H9 (cell line): ENCODE measurements around the gene PPP1R16B. TPM values are rescaled to one million over a fixed set of nuclear protein-coding genes. Genes with fewer than 3 reads are reported as not detected.
A peak's percentile ranks its signal among the peaks of the same experiment; 100 is the strongest.

Experiments
- DNase-seq: peaks from one replicate; pipeline ENCODE4 v3.0.0-alpha.2; 2017
- H2AFZ ChIP-seq: one replicate; pipeline ENCODE4 v1.6.1; 2013; ENCODE audit warnings: mild to moderate bottlenecking, low read length, control low read depth, moderate library complexity
- H2AK5ac ChIP-seq: 2 replicates; pipeline ENCODE4 v1.6.1; 2013; ENCODE audit warnings: low read length, control low read depth, mixed read lengths; ENCODE audit not compliant: insufficient read length
- H2BK120ac ChIP-seq: one replicate; pipeline ENCODE4 v1.6.1; 2013; ENCODE audit warnings: low read depth, mild to moderate bottlenecking, low read length, control low read depth, inconsistent platforms; ENCODE audit not compliant: poor library complexity, severe bottlenecking
- H2BK12ac ChIP-seq: 2 replicates; pipeline ENCODE4 v1.6.1; 2013; ENCODE audit warnings: low read length, control low read depth, mixed read lengths, low read depth; ENCODE audit not compliant: insufficient read length
- H2BK15ac ChIP-seq: 2 replicates; pipeline ENCODE4 v1.6.1; 2013; ENCODE audit warnings: low read depth, low read length, control low read depth
- H2BK20ac ChIP-seq: one replicate; pipeline ENCODE4 v1.6.1; 2013; ENCODE audit warnings: low read depth, mild to moderate bottlenecking, low read length, control low read depth, inconsistent platforms; ENCODE audit not compliant: poor library complexity, severe bottlenecking
- H2BK5ac ChIP-seq: 2 replicates; pipeline ENCODE4 v1.6.1; 2013; ENCODE audit warnings: low read length, control low read depth, mixed read lengths; ENCODE audit not compliant: insufficient read length
- H3K14ac ChIP-seq: 2 replicates; pipeline ENCODE4 v1.6.1; 2013; ENCODE audit warnings: low read length, control low read depth; ENCODE audit not compliant: insufficient read depth
- H3K18ac ChIP-seq: 2 replicates; pipeline ENCODE4 v1.6.1; 2013; ENCODE audit warnings: low read depth, mild to moderate bottlenecking, mixed read lengths, low read length, control low read depth; ENCODE audit not compliant: insufficient read length
- H3K23ac ChIP-seq: 2 replicates; pipeline ENCODE4 v1.6.1; 2013; ENCODE audit warnings: low read length, control low read depth, mixed read lengths, low read depth; ENCODE audit not compliant: insufficient read length
- H3K23me2 ChIP-seq: 2 replicates; pipeline ENCODE4 v1.6.1; 2013; ENCODE audit warnings: low read depth, mild to moderate bottlenecking, mixed read lengths, low read length, control low read depth; ENCODE audit not compliant: insufficient read length, poor library complexity, severe bottlenecking
- H3K27ac ChIP-seq: 2 replicates; pipeline ENCODE4 v1.5.1; 2013; ENCODE audit warnings: low read length, control low read depth, mixed read lengths, low read depth; ENCODE audit not compliant: insufficient read length
- H3K27me3 ChIP-seq: 2 replicates; pipeline ENCODE4 v1.6.1; 2013; ENCODE audit warnings: low read length, control low read depth, inconsistent platforms; ENCODE audit not compliant: insufficient read depth
- H3K4ac ChIP-seq: 2 replicates; pipeline ENCODE4 v1.6.1; 2013; ENCODE audit warnings: low read depth, mild to moderate bottlenecking, control low read depth, inconsistent platforms, low read length, moderate library complexity
- H3K4me1 ChIP-seq: 2 replicates; pipeline ENCODE4 v1.6.1; 2013; ENCODE audit warnings: low read length, control low read depth, inconsistent platforms; ENCODE audit not compliant: insufficient read depth
- H3K4me2 ChIP-seq: 2 replicates; pipeline ENCODE4 v1.6.1; 2013; ENCODE audit warnings: low read length, control low read depth, mixed read lengths; ENCODE audit not compliant: insufficient read length, insufficient read depth
- H3K56ac ChIP-seq: 2 replicates; pipeline ENCODE4 v1.6.1; 2013; ENCODE audit warnings: low read depth, mild to moderate bottlenecking, mixed read lengths, low read length, control low read depth; ENCODE audit not compliant: insufficient read length
- H3K79me1 ChIP-seq: 2 replicates; pipeline ENCODE4 v1.6.1; 2013; ENCODE audit warnings: low read depth, mild to moderate bottlenecking, moderate library complexity, low read length, control low read depth, inconsistent platforms; ENCODE audit not compliant: insufficient read depth, poor library complexity, severe bottlenecking
- H3K79me2 ChIP-seq: 2 replicates; pipeline ENCODE4 v1.6.1; 2013; ENCODE audit warnings: low read length, control low read depth, inconsistent platforms; ENCODE audit not compliant: insufficient read depth
- H3K9ac ChIP-seq: 2 replicates; pipeline ENCODE4 v1.6.1; 2013; ENCODE audit warnings: low read length, control low read depth, mixed read lengths; ENCODE audit not compliant: insufficient read length; ENCODE audit errors: extremely low read depth
- H3K9me3 ChIP-seq: one replicate; pipeline ENCODE4 v1.6.1; 2013; ENCODE audit warnings: low read depth, low read length, inconsistent platforms; ENCODE audit not compliant: control insufficient read depth
- H3T11ph ChIP-seq: one replicate; pipeline ENCODE4 v1.6.1; 2013; ENCODE audit warnings: mild to moderate bottlenecking, low read length, control low read depth, inconsistent platforms
- H4K20me1 ChIP-seq: one replicate; pipeline ENCODE4 v1.6.1; 2013; ENCODE audit not compliant: control insufficient read depth, insufficient read length, insufficient read depth
- H4K5ac ChIP-seq: 2 replicates; pipeline ENCODE4 v1.6.1; 2013; ENCODE audit warnings: low read depth, mild to moderate bottlenecking, mixed read lengths, low read length, control low read depth; ENCODE audit not compliant: insufficient read length
- H4K8ac ChIP-seq: replicated peaks from 2 replicates; pipeline ENCODE4 v1.6.1; 2013; ENCODE audit warnings: low read length, control low read depth, mixed read lengths, low read depth; ENCODE audit not compliant: insufficient read length
- H4K91ac ChIP-seq: 2 replicates; pipeline ENCODE4 v1.6.1; 2013; ENCODE audit warnings: low read depth, mild to moderate bottlenecking, moderate library complexity, mixed read lengths, low read length, control low read depth; ENCODE audit not compliant: insufficient read length
- H3K27ac Mint-ChIP-seq, 3 experiments: 2 replicates in 2 of 3; 3 replicates in 1 of 3; pipeline ENCODE4 v1.8.0; 2020 to 2021; ENCODE audit warnings: mixed read lengths in 3 of 3, mild to moderate bottlenecking in 1 of 3, moderate library complexity in 1 of 3
- H3K27me3 Mint-ChIP-seq: 2 replicates; pipeline ENCODE4 v1.8.0; 2021; ENCODE audit warnings: low read depth, mild to moderate bottlenecking, moderate library complexity, mixed read lengths
- H3K36me3 Mint-ChIP-seq, 3 experiments: 2 replicates in 2 of 3; 3 replicates in 1 of 3; pipeline ENCODE4 v1.8.0; 2020 to 2021; ENCODE audit warnings: low read depth in 3 of 3, mixed read lengths in 3 of 3; ENCODE audit not compliant: insufficient read depth in 1 of 3
- H3K4me1 Mint-ChIP-seq, 2 experiments: 2 replicates each; pipeline ENCODE4 v1.8.0; 2020; ENCODE audit warnings: mixed read lengths in 2 of 2
- H3K4me3 Mint-ChIP-seq, 2 experiments: 2 replicates in 1 of 2; 3 replicates in 1 of 2; pipeline ENCODE4 v1.8.0; 2020 to 2021; ENCODE audit warnings: mild to moderate bottlenecking in 2 of 2, mixed read lengths in 2 of 2, moderate library complexity in 1 of 2
- H3K9me3 Mint-ChIP-seq, 2 experiments: 2 replicates in 1 of 2; 3 replicates in 1 of 2; pipeline ENCODE4 v1.8.0; 2020; ENCODE audit warnings: mild to moderate bottlenecking in 2 of 2, mixed read lengths in 2 of 2, moderate library complexity in 1 of 2
- CTCF ChIP-seq: fragments of 200-600 bp; sonication (generic); conservative IDR thresholded peaks from 3 replicates; pipeline ENCODE4 v1.8.0; 2021; ENCODE audit warnings: antibody characterized with exemption, mild to moderate bottlenecking
- WGBS: extraction: QIAGEN DNeasy Blood & Tissue Kit; methylation state at CpG from one replicate; pipeline ENCODE4 v1.1.7; 2013; ENCODE audit warnings: missing lambda C conversion rate, low lambda C conversion rate, mixed read lengths; ENCODE audit not compliant: insufficient read length; ENCODE audit errors: extremely low coverage; 5-methylcytosine and 5-hydroxymethylcytosine counted together
- total RNA-seq: library from RNA; stranded (reverse); gene quantifications from 2 replicates; pipeline ENCODE4 v1.2.1, GENCODE V29; 2021

The PPP1R16B gene
- total RNA-seq, 1 experiment from 2014 or later = 8.2 TPM

- no peak overlapping the region for H3K23ac ChIP-seq
- no peak overlapping the region for H3K27ac ChIP-seq
- no peak overlapping the region for H2BK12ac ChIP-seq
- H3K36me3 Mint-ChIP-seq = peaks cover 13 to 29% (median 24%) of the 10 kb centered on the region in 3 experiments
- no peak overlapping the region for H2AFZ ChIP-seq
- H3K56ac ChIP-seq = no peak overlapping the region
- no peak overlapping the region for H3T11ph ChIP-seq
- H3K14ac ChIP-seq = no peak overlapping the region
- no peaks in the 10 kb centered on the region for H3K4me1 ChIP-seq
- no peaks in the 10 kb centered on the region for H3K4me1 Mint-ChIP-seq
- no peak overlapping the region for H3K18ac ChIP-seq
- H4K20me1 ChIP-seq = no peaks in the 10 kb centered on the region
- no peak overlapping the region for H4K8ac ChIP-seq
- no peak overlapping the region for H3K9ac ChIP-seq
- H2BK5ac ChIP-seq = no peak overlapping the region
- H3K4me2 ChIP-seq = no peak overlapping the region
- no peaks in the 10 kb centered on the region for H3K23me2 ChIP-seq
- no peaks in the 10 kb centered on the region; a peak in 1 of 5 replicates for H3K9me3 Mint-ChIP-seq
- no peak for DNase-seq
- H3K27ac Mint-ChIP-seq = peak overlapping the region in 1 of 3 experiments; percentile 5; a peak in 2 of 7 replicates
- no peaks in the 10 kb centered on the region for H3K9me3 ChIP-seq
- no peaks in the 10 kb centered on the region for H3K27me3 ChIP-seq
- H3K79me2 ChIP-seq = no peaks in the 10 kb centered on the region
- H2BK120ac ChIP-seq = no peak overlapping the region
- H3K27me3 Mint-ChIP-seq = no peaks in the 10 kb centered on the region
- H4K91ac ChIP-seq = no peak overlapping the region
- no peak overlapping the region for H4K5ac ChIP-seq
- no peak for TF ChIP-seq CTCF
- no peak overlapping the region for H2BK20ac ChIP-seq
- no peak overlapping the region; a peak in 1 of 5 replicates for H3K4me3 Mint-ChIP-seq
- no peaks in the 10 kb centered on the region for H3K79me1 ChIP-seq
- H3K4ac ChIP-seq = no peak overlapping the region
- no CpG with 5 or more reads among the region's 5 CpGs for WGBS
- H2BK15ac ChIP-seq = no peak overlapping the region
- no peak overlapping the region for H2AK5ac ChIP-seq
Observed at GRCh38 chr20:38903335-38903734, 97.8 kb downstream of the PPP1R16B start.
